NB4 (cell line): ENCODE measurements around the gene CEP20.

Source experiments
- MYC ChIP-seq: IDR thresholded peaks from 2 replicates; pipeline ENCODE4 v1.6.1; 2011; ENCODE audit warnings: low read depth, low read length
- POLR2A ChIP-seq: IDR thresholded peaks from 2 replicates; pipeline ENCODE4 v1.6.1; 2011; ENCODE audit warnings: mild to moderate bottlenecking; ENCODE audit not compliant: insufficient read length; ENCODE audit errors: extremely low read depth
- TF ChIP-seq, protein P1 (sequence below): IDR thresholded peaks from one replicate; pipeline ENCODE4 v1.5.1; 2012; ENCODE audit warnings: low read depth, low read length
- TF ChIP-seq, protein P2 (sequence below): IDR thresholded peaks from 2 replicates; pipeline ENCODE4 v1.6.1; 2011; ENCODE audit warnings: low read depth, low read length

DNA sequence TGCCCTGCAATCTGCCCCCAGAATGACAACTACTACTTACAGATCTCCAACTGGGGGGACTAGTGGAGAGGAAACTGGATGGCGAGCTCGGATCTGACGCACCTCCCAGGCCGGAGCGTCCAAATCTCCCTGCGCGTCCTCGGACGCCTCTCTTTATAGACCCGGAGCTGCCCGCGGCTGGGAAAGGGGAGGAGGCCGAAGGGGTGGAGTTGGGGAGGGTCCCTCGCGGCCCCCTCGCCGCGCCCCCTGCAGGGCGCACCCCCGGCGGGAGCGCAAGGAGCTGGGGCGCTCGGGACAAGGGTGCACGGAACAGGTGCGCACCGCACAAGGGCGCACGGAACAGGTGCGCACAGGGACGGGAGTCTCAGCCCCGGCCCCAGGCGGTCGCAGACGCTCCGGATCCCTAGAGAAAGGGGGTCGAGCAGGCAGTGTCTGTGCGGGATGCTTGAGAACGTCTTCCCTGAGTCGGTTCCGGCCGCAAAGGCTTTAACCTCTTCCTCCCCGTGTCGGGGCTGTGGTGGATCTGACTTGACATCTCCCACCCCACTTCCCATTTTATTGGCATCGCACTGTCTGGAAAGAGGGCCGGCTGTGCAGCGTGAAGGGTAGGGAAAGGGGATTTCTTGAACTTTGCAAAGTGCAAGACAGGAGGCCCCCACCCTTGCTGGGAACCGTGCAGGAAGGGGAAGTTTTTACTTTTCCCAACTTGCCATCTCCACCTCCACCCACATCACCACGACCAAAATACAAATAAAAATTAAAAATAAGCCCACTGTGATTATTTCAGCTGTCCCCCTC lies 31.3 kb downstream of the CEP20 start, which contains the start of gene MYH11:
- TF ChIP-seq, protein P1, sequence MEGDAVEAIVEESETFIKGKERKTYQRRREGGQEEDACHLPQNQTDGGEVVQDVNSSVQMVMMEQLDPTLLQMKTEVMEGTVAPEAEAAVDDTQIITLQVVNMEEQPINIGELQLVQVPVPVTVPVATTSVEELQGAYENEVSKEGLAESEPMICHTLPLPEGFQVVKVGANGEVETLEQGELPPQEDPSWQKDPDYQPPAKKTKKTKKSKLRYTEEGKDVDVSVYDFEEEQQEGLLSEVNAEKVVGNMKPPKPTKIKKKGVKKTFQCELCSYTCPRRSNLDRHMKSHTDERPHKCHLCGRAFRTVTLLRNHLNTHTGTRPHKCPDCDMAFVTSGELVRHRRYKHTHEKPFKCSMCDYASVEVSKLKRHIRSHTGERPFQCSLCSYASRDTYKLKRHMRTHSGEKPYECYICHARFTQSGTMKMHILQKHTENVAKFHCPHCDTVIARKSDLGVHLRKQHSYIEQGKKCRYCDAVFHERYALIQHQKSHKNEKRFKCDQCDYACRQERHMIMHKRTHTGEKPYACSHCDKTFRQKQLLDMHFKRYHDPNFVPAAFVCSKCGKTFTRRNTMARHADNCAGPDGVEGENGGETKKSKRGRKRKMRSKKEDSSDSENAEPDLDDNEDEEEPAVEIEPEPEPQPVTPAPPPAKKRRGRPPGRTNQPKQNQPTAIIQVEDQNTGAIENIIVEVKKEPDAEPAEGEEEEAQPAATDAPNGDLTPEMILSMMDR: no peak
- TF ChIP-seq POLR2A (no peak), MYC (no peak)
- TF ChIP-seq, protein P2, sequence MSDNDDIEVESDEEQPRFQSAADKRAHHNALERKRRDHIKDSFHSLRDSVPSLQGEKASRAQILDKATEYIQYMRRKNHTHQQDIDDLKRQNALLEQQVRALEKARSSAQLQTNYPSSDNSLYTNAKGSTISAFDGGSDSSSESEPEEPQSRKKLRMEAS: no peak
